Neural cell (in vitro differentiated cells): ENCODE measurements around the gene GATB. TPM values are rescaled to one million over a fixed set of nuclear protein-coding genes. Genes with fewer than 3 reads are reported as not detected.

ENCODE experiments used
- H2AFZ ChIP-seq: fragments of 200-600, 300-800 bp; sonication (generic), shearing (Covaris generic); 2 replicates; pipeline ENCODE4 v1.6.0; 2014; ENCODE audit warnings: low read depth, mild to moderate bottlenecking, antibody characterized with exemption, low read length, moderate library complexity
- H3F3A ChIP-seq: fragments of 200-600 bp; shearing (Covaris generic); 2 replicates; pipeline ENCODE4 v1.6.1; 2016; ENCODE audit warnings: mild to moderate bottlenecking, moderate library complexity, mixed read lengths, antibody characterized with exemption, low read length; ENCODE audit not compliant: insufficient read depth, poor library complexity, severe bottlenecking
- H3K27ac ChIP-seq: fragments of 200-600, 300-800 bp; sonication (generic), shearing (Covaris generic); 2 replicates; pipeline ENCODE4 v1.5.1; 2014; ENCODE audit warnings: mild to moderate bottlenecking, low read length, moderate library complexity
- H3K27me3 ChIP-seq: fragments of 300-800, 200-600 bp; sonication (generic), shearing (Covaris generic); 2 replicates; pipeline ENCODE4 v1.6.0; 2014; ENCODE audit warnings: mild to moderate bottlenecking, low read depth, low read length, moderate library complexity; ENCODE audit not compliant: insufficient read depth
- H3K36me3 ChIP-seq: fragments of 300-800, 200-600 bp; sonication (generic), shearing (Covaris generic); 2 replicates; pipeline ENCODE4 v1.5.1; 2014; ENCODE audit warnings: mild to moderate bottlenecking, antibody characterized with exemption, low read length, moderate library complexity; ENCODE audit not compliant: insufficient read depth
- H3K4me2 ChIP-seq: fragments of 300-800, 200-600 bp; sonication (generic), shearing (Covaris generic); 2 replicates; pipeline ENCODE4 v1.6.0; 2014; ENCODE audit warnings: mild to moderate bottlenecking, low read length
- H3K4me3 ChIP-seq: fragments of 300-800, 200-600 bp; sonication (generic), shearing (Covaris generic); 2 replicates; pipeline ENCODE4 v1.5.1; 2014; ENCODE audit warnings: mild to moderate bottlenecking, low read length, moderate library complexity
- H3K79me2 ChIP-seq: fragments of 200-600 bp; shearing (Covaris generic); replicated peaks from 2 replicates; pipeline ENCODE4 v1.6.0; 2014; ENCODE audit warnings: mild to moderate bottlenecking, low read length, moderate library complexity; ENCODE audit not compliant: insufficient read depth
- H3K9ac ChIP-seq: fragments of 300-800, 200-600 bp; sonication (generic), shearing (Covaris generic); 2 replicates; pipeline ENCODE4 v1.6.1; 2016; ENCODE audit warnings: mild to moderate bottlenecking, low read length, mixed read lengths
- H3K9me2 ChIP-seq: fragments of 200-600 bp; shearing (Covaris generic); 2 replicates; pipeline ENCODE4 v1.6.1; 2016; ENCODE audit warnings: mild to moderate bottlenecking, low read length, mixed read lengths; ENCODE audit not compliant: insufficient read depth
- H3K9me3 ChIP-seq: fragments of 200-600, 300-800 bp; sonication (generic), shearing (Covaris generic); 2 replicates; pipeline ENCODE4 v1.6.1; 2016; ENCODE audit warnings: mild to moderate bottlenecking, mixed run types, low read length, moderate library complexity, mixed read lengths
- H4K20me1 ChIP-seq: fragments of 200-600 bp; shearing (Covaris generic); 2 replicates; pipeline ENCODE4 v1.6.1; 2016; ENCODE audit warnings: mild to moderate bottlenecking, mixed run types; ENCODE audit not compliant: insufficient read depth
- CTCF ChIP-seq: fragments of 450-650 bp; IDR thresholded peaks from 2 replicates; pipeline ENCODE4 v1.5.1; 2014; ENCODE audit warnings: antibody characterized with exemption, mild to moderate bottlenecking, moderate library complexity; ENCODE audit not compliant: poor library complexity, severe bottlenecking
- EP300 ChIP-seq: fragments of 450-650 bp; conservative IDR thresholded peaks from 2 replicates; pipeline ENCODE4 v1.6.1; 2014; ENCODE audit warnings: antibody characterized with exemption, mild to moderate bottlenecking, moderate library complexity; ENCODE audit not compliant: poor library complexity, severe bottlenecking
- EZH2 ChIP-seq: fragments of 200-600, 300-800 bp; shearing (Covaris generic), sonication (generic); IDR thresholded peaks from 2 replicates; pipeline ENCODE4 v1.6.1; 2014; ENCODE audit warnings: antibody characterized with exemption, low read length, borderline replicate concordance, mild to moderate bottlenecking; ENCODE audit not compliant: insufficient read depth, poor library complexity, severe bottlenecking
- MXI1 ChIP-seq: fragments of 450-650 bp; conservative IDR thresholded peaks from 2 replicates; pipeline ENCODE4 v1.6.1; 2014; ENCODE audit warnings: antibody characterized with exemption, mild to moderate bottlenecking; ENCODE audit not compliant: poor library complexity, severe bottlenecking
- POLR2AphosphoS5 ChIP-seq: IDR thresholded peaks from 2 replicates; pipeline ENCODE4 v1.6.1; 2012
- RAD21 ChIP-seq: fragments of 450-650 bp; conservative IDR thresholded peaks from 2 replicates; pipeline ENCODE4 v1.6.1; 2014; ENCODE audit warnings: antibody characterized with exemption, mild to moderate bottlenecking, moderate library complexity
- SMC3 ChIP-seq: fragments of 450-650 bp; conservative IDR thresholded peaks from 2 replicates; pipeline ENCODE4 v1.6.1; 2014; ENCODE audit warnings: antibody characterized with exemption, mild to moderate bottlenecking, moderate library complexity; ENCODE audit not compliant: poor library complexity
- TAF1 ChIP-seq: IDR thresholded peaks from 2 replicates; pipeline ENCODE4 v1.6.1; 2012; ENCODE audit warnings: low read depth
- polyA plus RNA-seq: library from polyadenylated mRNA; depleted of rRNA; stranded (reverse); fragments of >200 nt; gene quantifications from 2 replicates; pipeline ENCODE4 v1.2.3, GENCODE V29; 2014
- TF ChIP-seq, protein P1 (sequence below): IDR thresholded peaks from 2 replicates; pipeline ENCODE4 v1.6.1; 2012; ENCODE audit warnings: borderline replicate concordance

Gene GATB
- polyA plus RNA-seq, 1 donor from 2014 or later = 15.3 TPM

DNA sequence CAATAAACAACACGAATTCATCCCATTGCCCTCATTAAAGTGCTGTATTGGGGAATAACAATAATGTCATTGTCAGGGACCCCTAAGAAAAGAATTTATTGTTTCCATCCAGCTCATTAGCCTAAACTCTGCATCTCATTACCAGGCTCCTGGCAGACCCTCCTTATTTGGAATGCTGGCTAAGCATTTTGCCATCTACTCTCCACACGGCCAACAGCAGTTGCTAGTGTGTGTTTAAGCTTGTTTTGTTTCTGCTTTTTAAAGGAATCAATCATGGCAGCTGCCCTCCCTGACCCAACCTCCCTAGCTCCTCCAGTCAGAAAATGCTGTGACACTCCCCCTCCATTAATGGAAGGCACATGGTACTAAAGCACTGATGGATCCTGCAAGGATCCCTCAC, 43.5 kb downstream of the GATB start:
- Histone ChIP-seq H3K79me2 (no peaks in the 10 kb centered on the region), H3K27me3 (no peaks in the 10 kb centered on the region), H3K9me2 (no peaks in the 10 kb centered on the region), H3K9me3 (no peaks in the 10 kb centered on the region), H3K27ac (no peak overlapping the region), H3K36me3 (no peaks in the 10 kb centered on the region), H2AFZ (no peak overlapping the region), H3F3A (no peaks in the 10 kb centered on the region), H3K4me3 (no peak overlapping the region), H4K20me1 (no peaks in the 10 kb centered on the region), H3K4me2 (no peak overlapping the region), H3K9ac (no peak overlapping the region)
- TF ChIP-seq EP300 (no peak), RAD21 (no peak), MXI1 (no peak), TAF1 (no peak), SMC3 (no peak), POLR2AphosphoS5 (no peak), EZH2 (no peak), CTCF (no peak)
- TF ChIP-seq, protein P1, sequence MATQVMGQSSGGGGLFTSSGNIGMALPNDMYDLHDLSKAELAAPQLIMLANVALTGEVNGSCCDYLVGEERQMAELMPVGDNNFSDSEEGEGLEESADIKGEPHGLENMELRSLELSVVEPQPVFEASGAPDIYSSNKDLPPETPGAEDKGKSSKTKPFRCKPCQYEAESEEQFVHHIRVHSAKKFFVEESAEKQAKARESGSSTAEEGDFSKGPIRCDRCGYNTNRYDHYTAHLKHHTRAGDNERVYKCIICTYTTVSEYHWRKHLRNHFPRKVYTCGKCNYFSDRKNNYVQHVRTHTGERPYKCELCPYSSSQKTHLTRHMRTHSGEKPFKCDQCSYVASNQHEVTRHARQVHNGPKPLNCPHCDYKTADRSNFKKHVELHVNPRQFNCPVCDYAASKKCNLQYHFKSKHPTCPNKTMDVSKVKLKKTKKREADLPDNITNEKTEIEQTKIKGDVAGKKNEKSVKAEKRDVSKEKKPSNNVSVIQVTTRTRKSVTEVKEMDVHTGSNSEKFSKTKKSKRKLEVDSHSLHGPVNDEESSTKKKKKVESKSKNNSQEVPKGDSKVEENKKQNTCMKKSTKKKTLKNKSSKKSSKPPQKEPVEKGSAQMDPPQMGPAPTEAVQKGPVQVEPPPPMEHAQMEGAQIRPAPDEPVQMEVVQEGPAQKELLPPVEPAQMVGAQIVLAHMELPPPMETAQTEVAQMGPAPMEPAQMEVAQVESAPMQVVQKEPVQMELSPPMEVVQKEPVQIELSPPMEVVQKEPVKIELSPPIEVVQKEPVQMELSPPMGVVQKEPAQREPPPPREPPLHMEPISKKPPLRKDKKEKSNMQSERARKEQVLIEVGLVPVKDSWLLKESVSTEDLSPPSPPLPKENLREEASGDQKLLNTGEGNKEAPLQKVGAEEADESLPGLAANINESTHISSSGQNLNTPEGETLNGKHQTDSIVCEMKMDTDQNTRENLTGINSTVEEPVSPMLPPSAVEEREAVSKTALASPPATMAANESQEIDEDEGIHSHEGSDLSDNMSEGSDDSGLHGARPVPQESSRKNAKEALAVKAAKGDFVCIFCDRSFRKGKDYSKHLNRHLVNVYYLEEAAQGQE = no peak

- Histone ChIP-seq H3K27ac (no peak overlapping the region), H3K4me2 (no peak overlapping the region), H3K9me2 (no peaks in the 10 kb centered on the region), H3F3A (no peaks in the 10 kb centered on the region), H3K4me3 (no peak overlapping the region), H2AFZ (no peak overlapping the region), H3K9ac (no peak overlapping the region), H3K36me3 (no peaks in the 10 kb centered on the region), H4K20me1 (no peaks in the 10 kb centered on the region), H3K9me3 (no peaks in the 10 kb centered on the region), H3K27me3 (no peaks in the 10 kb centered on the region), H3K79me2 (no peaks in the 10 kb centered on the region)
- TF ChIP-seq, protein P1 = no peak
- TF ChIP-seq TAF1 (no peak), EP300 (no peak), SMC3 (no peak)
Measured at GRCh38 chr4:151716324-151716723, 44.5 kb downstream of the GATB start.
